SK-N-SH treated with all-trans-retinoic acid at 6 μM for 48 hours (cell line): Measurements from ENCODE around the gene SLC12A6.

Experiments used
- ATAC-seq: fragments of 200-7000 bp; cut with Tn5 transposase; 3 replicates; pipeline ENCODE4 v1.9.1; 2020; ENCODE audit warnings: mild to moderate bottlenecking, moderate library complexity
- ARNTL ChIP-seq: fragments of 450-650 bp; formaldehyde crosslinking; IDR thresholded peaks from 2 replicates; pipeline ENCODE4 v1.5.0; 2020; ENCODE audit warnings: low read depth, mild to moderate bottlenecking, moderate library complexity, borderline replicate concordance
- BACH2 ChIP-seq: fragments of 250-450 bp; sonication (Bioruptor Pico); IDR thresholded peaks from 2 replicates; pipeline ENCODE4 v1.9.0; 2021; ENCODE audit warnings: mild to moderate bottlenecking, borderline replicate concordance
- CSDC2 ChIP-seq: fragments of 250-450 bp; sonication (Bioruptor Pico); IDR thresholded peaks from 2 replicates; pipeline ENCODE4 v1.5.0; 2020; ENCODE audit warnings: mild to moderate bottlenecking, moderate library complexity
- CSRNP3 ChIP-seq: fragments of 250-450 bp; sonication (Bioruptor Pico); IDR thresholded peaks from 2 replicates; pipeline ENCODE4 v1.5.1; 2021; ENCODE audit warnings: mild to moderate bottlenecking, moderate library complexity
- ESRRG ChIP-seq: fragments of 250-450 bp; sonication (Bioruptor Pico); IDR thresholded peaks from 2 replicates; pipeline ENCODE4 v1.6.1; 2021; ENCODE audit warnings: mild to moderate bottlenecking
- GLIS3 ChIP-seq: fragments of 250-450 bp; sonication (Bioruptor Pico); IDR thresholded peaks from 2 replicates; pipeline ENCODE4 v1.5.0; 2020; ENCODE audit warnings: mild to moderate bottlenecking, moderate library complexity
- ISL1 ChIP-seq: fragments of 250-450 bp; sonication (Bioruptor Pico); IDR thresholded peaks from 2 replicates; pipeline ENCODE4 v2.1.2; 2022; ENCODE audit warnings: mild to moderate bottlenecking, moderate library complexity
- OSR1 ChIP-seq: fragments of 250-450 bp; sonication (Bioruptor Pico); IDR thresholded peaks from 2 replicates; pipeline ENCODE4 v1.8.0; 2022; ENCODE audit warnings: moderate library complexity, mild to moderate bottlenecking, inconsistent platforms
- PPARA ChIP-seq: fragments of 250-450 bp; sonication (Bioruptor Pico); IDR thresholded peaks from 2 replicates; pipeline ENCODE4 v1.5.0; 2020; ENCODE audit warnings: mild to moderate bottlenecking, borderline replicate concordance
- RARB ChIP-seq: fragments of 250-450 bp; sonication (Bioruptor Pico); IDR thresholded peaks from 2 replicates; pipeline ENCODE4 v1.8.0; 2021; ENCODE audit warnings: mild to moderate bottlenecking, moderate library complexity
- SNAI2 ChIP-seq: fragments of 250-450 bp; sonication (Bioruptor Pico); IDR thresholded peaks from 2 replicates; pipeline ENCODE4 v1.5.0; 2020; ENCODE audit warnings: mild to moderate bottlenecking, moderate library complexity
- TCF4 ChIP-seq: fragments of 250-450 bp; sonication (Bioruptor Pico); IDR thresholded peaks from 2 replicates; pipeline ENCODE4 v1.8.0; 2021; ENCODE audit warnings: mild to moderate bottlenecking, moderate library complexity, borderline replicate concordance
- TOX ChIP-seq: fragments of 250-450 bp; sonication (Bioruptor Pico); IDR thresholded peaks from 2 replicates; pipeline ENCODE4 v1.8.0; 2021; ENCODE audit warnings: mild to moderate bottlenecking, moderate library complexity, borderline replicate concordance
- TSHZ2 ChIP-seq: fragments of 250-450 bp; sonication (Bioruptor Pico); IDR thresholded peaks from 2 replicates; pipeline ENCODE4 v1.5.0; 2020; ENCODE audit warnings: mild to moderate bottlenecking, moderate library complexity
- ZC3H10 ChIP-seq: fragments of 250-450 bp; sonication (Bioruptor Pico); IDR thresholded peaks from 2 replicates; pipeline ENCODE4 v1.5.1; 2021; ENCODE audit warnings: mild to moderate bottlenecking, moderate library complexity
- ZFP3 ChIP-seq: fragments of 250-450 bp; sonication (Bioruptor Pico); IDR thresholded peaks from 2 replicates; pipeline ENCODE4 v1.5.0; 2020; ENCODE audit warnings: mild to moderate bottlenecking, moderate library complexity
- ZFP30 ChIP-seq: fragments of 450-650 bp; formaldehyde crosslinking; IDR thresholded peaks from 2 replicates; pipeline ENCODE4 v1.5.0; 2022; ENCODE audit warnings: mild to moderate bottlenecking, moderate library complexity
- ZNF565 ChIP-seq: fragments of 450-650 bp; formaldehyde crosslinking; conservative IDR thresholded peaks from 2 replicates; pipeline ENCODE4 v1.5.0; 2020; ENCODE audit warnings: low read depth, mild to moderate bottlenecking, moderate library complexity
- ZNF70 ChIP-seq: fragments of 450-650 bp; formaldehyde crosslinking; IDR thresholded peaks from 2 replicates; pipeline ENCODE4 v1.5.0; 2020; ENCODE audit warnings: mild to moderate bottlenecking, moderate library complexity
- ZNF8 ChIP-seq: fragments of 450-650 bp; formaldehyde crosslinking; IDR thresholded peaks from 2 replicates; pipeline ENCODE4 v1.5.0; 2020; ENCODE audit warnings: mild to moderate bottlenecking, moderate library complexity
- TF ChIP-seq, protein P1 (sequence below): fragments of 250-450 bp; sonication (Bioruptor Pico); IDR thresholded peaks from 2 replicates; pipeline ENCODE4 v1.8.0; 2021; ENCODE audit warnings: low read depth, mild to moderate bottlenecking, moderate library complexity, borderline replicate concordance
- TF ChIP-seq, protein P2 (sequence below): fragments of 250-450 bp; sonication (Bioruptor Pico); IDR thresholded peaks from 2 replicates; pipeline ENCODE4 v1.5.1; 2020; ENCODE audit warnings: low read depth, mild to moderate bottlenecking, moderate library complexity

The SLC12A6 gene

DNA sequence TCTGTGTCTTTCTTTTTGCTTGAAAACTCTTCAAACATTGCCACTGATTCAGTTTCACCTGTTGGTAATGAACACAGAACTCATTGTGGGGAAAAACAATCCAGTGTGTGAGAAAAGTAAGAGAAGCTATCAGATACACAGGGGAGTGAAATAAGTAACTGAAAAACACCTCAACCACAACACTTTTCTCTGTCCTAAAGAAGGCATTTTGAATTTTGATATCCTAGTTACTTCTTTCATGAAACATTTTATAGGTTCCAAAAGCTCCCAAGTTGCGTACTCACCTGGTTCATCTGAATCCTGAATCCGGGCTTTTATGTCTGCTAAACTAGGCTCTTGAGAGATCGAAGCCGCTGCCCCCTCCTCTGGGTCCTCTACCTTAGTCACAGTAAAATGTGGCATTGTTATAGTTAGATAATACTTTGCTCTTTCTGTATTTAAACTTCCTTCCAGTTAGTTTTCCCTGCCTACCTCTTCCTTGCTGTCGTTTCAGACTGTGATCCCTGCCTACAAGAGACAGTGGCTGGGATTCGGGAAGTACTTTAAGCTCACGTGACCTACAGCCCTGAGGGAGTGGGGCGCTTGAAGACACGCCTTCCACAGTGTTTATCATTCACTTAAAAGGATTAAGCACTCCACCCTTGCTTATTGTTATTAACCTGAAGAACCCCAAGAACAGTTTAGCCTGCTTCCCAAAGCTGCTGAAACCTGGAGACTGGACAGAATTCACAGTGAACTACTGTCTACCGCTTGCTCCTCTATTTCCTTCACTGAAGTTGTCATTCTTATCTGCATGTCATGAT, 19.1 kb downstream of the SLC12A6 start:
- TF ChIP-seq, protein P1, sequence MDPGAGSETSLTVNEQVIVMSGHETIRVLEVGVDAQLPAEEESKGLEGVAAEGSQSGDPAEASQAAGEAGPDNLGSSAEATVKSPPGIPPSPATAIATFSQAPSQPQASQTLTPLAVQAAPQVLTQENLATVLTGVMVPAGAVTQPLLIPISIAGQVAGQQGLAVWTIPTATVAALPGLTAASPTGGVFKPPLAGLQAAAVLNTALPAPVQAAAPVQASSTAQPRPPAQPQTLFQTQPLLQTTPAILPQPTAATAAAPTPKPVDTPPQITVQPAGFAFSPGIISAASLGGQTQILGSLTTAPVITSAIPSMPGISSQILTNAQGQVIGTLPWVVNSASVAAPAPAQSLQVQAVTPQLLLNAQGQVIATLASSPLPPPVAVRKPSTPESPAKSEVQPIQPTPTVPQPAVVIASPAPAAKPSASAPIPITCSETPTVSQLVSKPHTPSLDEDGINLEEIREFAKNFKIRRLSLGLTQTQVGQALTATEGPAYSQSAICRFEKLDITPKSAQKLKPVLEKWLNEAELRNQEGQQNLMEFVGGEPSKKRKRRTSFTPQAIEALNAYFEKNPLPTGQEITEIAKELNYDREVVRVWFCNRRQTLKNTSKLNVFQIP, result no peak
- TF ChIP-seq OSR1 (CRISPR knock-in tag) (no peak), TCF4 (no peak), GLIS3 (CRISPR knock-in tag) (no peak), ARNTL (no peak), CSDC2 (CRISPR knock-in tag) (no peak), ZNF8 (CRISPR knock-in tag) (no peak), ISL1 (no peak), PPARA (CRISPR knock-in tag) (no peak), CSRNP3 (CRISPR knock-in tag) (no peak), SNAI2 (CRISPR knock-in tag) (no peak), ZNF70 (CRISPR knock-in tag) (no peak), ZNF565 (CRISPR knock-in tag) (no peak), TOX (CRISPR knock-in tag) (no peak), RARB (CRISPR knock-in tag) (no peak), BACH2 (CRISPR knock-in tag) (no peak), ZFP3 (no peak), ZFP30 (CRISPR knock-in tag) (no peak), ESRRG (no peak), ZC3H10 (CRISPR knock-in tag) (no peak)
- ATAC-seq, result no peak

GRCh38 chr15:34314491-34315490, 22.8 kb downstream of the SLC12A6 start:
- TF ChIP-seq, protein P2, sequence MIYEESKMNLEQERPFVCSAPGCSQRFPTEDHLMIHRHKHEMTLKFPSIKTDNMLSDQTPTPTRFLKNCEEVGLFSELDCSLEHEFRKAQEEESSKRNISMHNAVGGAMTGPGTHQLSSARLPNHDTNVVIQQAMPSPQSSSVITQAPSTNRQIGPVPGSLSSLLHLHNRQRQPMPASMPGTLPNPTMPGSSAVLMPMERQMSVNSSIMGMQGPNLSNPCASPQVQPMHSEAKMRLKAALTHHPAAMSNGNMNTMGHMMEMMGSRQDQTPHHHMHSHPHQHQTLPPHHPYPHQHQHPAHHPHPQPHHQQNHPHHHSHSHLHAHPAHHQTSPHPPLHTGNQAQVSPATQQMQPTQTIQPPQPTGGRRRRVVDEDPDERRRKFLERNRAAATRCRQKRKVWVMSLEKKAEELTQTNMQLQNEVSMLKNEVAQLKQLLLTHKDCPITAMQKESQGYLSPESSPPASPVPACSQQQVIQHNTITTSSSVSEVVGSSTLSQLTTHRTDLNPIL, result no peak
- no peak for TF ChIP-seq CSDC2 (CRISPR knock-in tag)
- TF ChIP-seq SNAI2 (CRISPR knock-in tag), result no peak
- TF ChIP-seq CSRNP3 (CRISPR knock-in tag), result no peak
- no peak for TF ChIP-seq ZNF70 (CRISPR knock-in tag)
- TF ChIP-seq, all 23 proteins: peak for 0
- ATAC-seq, result no peak

DNA sequence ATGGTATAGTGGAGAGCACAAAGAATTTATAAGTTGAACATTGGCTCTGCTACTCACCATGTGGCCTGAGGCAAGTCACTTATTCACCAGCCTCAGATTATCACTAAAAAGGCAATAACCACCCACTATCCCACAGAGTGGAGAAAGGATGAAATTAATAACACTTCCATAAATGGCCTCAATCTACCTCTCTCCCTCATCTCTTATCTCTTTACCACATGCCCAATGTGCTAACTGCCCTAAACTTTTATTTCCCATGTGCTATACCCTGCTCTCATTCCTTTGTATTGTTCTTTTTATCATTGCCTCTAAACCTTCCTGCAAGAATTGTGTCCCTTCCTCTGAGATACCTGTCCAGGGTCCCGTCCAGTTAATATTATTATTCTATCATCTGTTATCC, 26.0 kb downstream of the SLC12A6 start:
- TF ChIP-seq, protein P1, result no peak
- TF ChIP-seq ARNTL, result no peak
- no peak for TF ChIP-seq ESRRG
- TF ChIP-seq SNAI2 (CRISPR knock-in tag), result no peak
- no peak for TF ChIP-seq ISL1
- TF ChIP-seq RARB (CRISPR knock-in tag), result no peak
- no peak for TF ChIP-seq BACH2 (CRISPR knock-in tag)
- TF ChIP-seq ZFP3, result no peak
- TF ChIP-seq TSHZ2 (CRISPR knock-in tag), result no peak
- no peak for ATAC-seq
